HepG2 (cell line): ENCODE data around the gene BAHD1. TPM values are rescaled to one million over a fixed set of nuclear protein-coding genes. Genes with fewer than 3 reads are reported as not detected.

Source experiments
- ATAC-seq: fragments of 200-7000 bp; cut with Tn5 transposase; 3 replicates; pipeline ENCODE4 v1.9.1; 2020; ENCODE audit warnings: mild to moderate bottlenecking, moderate library complexity
- BruUV-seq: library from RNA; stranded (reverse); fragments of 400-500 nt; replicated peaks from 2 replicates; lab custom pipeline; 2021; lab: Mats Ljungman, UMichigan
- CTCF ChIA-PET: fragments of 300-600 bp; formaldehyde crosslinking; extraction: SDS; loops from one replicate; lab custom pipeline; 2021; ENCODE audit warnings: low total read pairs, inconsistent platforms, low intra/inter-chr PET ratio; lab: Yijun Ruan, JAX
- POLR2A ChIA-PET: fragments of 350-600 bp; sonication (Branson Sonifier 250); formaldehyde crosslinking; loops from one replicate; lab custom pipeline; 2020; ENCODE audit warnings: antibody characterized with exemption, inconsistent platforms; lab: Yijun Ruan, JAX
- DNase-seq: peaks from one replicate; pipeline ENCODE4 v3.0.0-alpha.2; 2015; ENCODE audit warnings: low spot score
- FAIRE-seq: peaks from 3 replicates; lab custom pipeline; 2011; peaks lifted over from hg19 to GRCh38; lab: Jason Lieb, UNC
- H2AFZ ChIP-seq: one replicate; pipeline ENCODE4 v1.6.1; 2011; ENCODE audit warnings: low read length, inconsistent platforms
- H3K27ac ChIP-seq: fragments of 300-600 bp; 3 replicates; pipeline ENCODE4 v1.8.0; 2011; ENCODE audit warnings: mixed run types, mild to moderate bottlenecking, mixed read lengths, low read length, inconsistent platforms; ENCODE audit not compliant: insufficient read depth; ENCODE audit errors: extremely low read length
- H3K27me3 ChIP-seq, 2 experiments: fragments of 200-600 bp in 1 of 2; 2 replicates in 1 of 2; 3 replicates in 1 of 2; pipeline versions ENCODE4 v1.6.0 to v1.8.0; 2011; ENCODE audit warnings: low read length in 2 of 2, mild to moderate bottlenecking in 2 of 2, moderate library complexity in 2 of 2, inconsistent platforms in 1 of 2; ENCODE audit not compliant: insufficient read depth in 2 of 2, control insufficient read depth in 1 of 2
- H3K36me3 ChIP-seq, 2 experiments: fragments of 200-600 bp in 1 of 2; replicated peaks in 1 of 2; 2 replicates in 1 of 2; 3 replicates in 1 of 2; pipeline versions ENCODE4 v1.5.1 to v1.8.0; 2011; ENCODE audit warnings: low read length in 2 of 2, inconsistent platforms in 1 of 2; ENCODE audit not compliant: insufficient read depth in 2 of 2, control insufficient read depth in 1 of 2
- H3K4me1 ChIP-seq: 2 replicates; pipeline ENCODE4 v1.5.1; 2012; ENCODE audit warnings: low read length, inconsistent platforms; ENCODE audit not compliant: insufficient read depth
- H3K4me2 ChIP-seq: 2 replicates; pipeline ENCODE4 v1.6.0; 2011; ENCODE audit warnings: low read depth, low read length, inconsistent platforms
- H3K4me3 ChIP-seq, 3 experiments: fragments of 200-600 bp in 1 of 3; sonication (generic), shearing (Covaris generic) in 1 of 3; replicated peaks in 1 of 3; 2 replicates each; pipeline ENCODE4 v1.5.1; 2011 to 2016; ENCODE audit warnings: low read length in 3 of 3, inconsistent platforms in 2 of 3, low read depth in 2 of 3, mild to moderate bottlenecking in 2 of 3, control low read depth in 1 of 3, mixed read lengths in 1 of 3; ENCODE audit not compliant: insufficient read depth in 1 of 3
- H3K79me2 ChIP-seq: one replicate; pipeline ENCODE4 v1.6.1; 2011; ENCODE audit warnings: low read length, inconsistent platforms; ENCODE audit not compliant: insufficient read depth
- H3K9ac ChIP-seq: 2 replicates; pipeline ENCODE4 v1.6.0; 2011; ENCODE audit warnings: mild to moderate bottlenecking, low read depth, low read length, inconsistent platforms; ENCODE audit not compliant: insufficient read depth
- H3K9me3 ChIP-seq: 2 replicates; pipeline ENCODE4 v1.5.1; 2012; ENCODE audit warnings: mild to moderate bottlenecking, low read length
- H4K20me1 ChIP-seq: 2 replicates; pipeline ENCODE4 v1.6.0; 2011; ENCODE audit warnings: inconsistent platforms, mild to moderate bottlenecking, low read length, moderate library complexity; ENCODE audit not compliant: insufficient read depth
- ATRX ChIP-seq: sonication (generic); formaldehyde crosslinking; IDR thresholded peaks from 2 replicates; pipeline ENCODE4 v1.4.0; 2020; ENCODE audit warnings: missing genetic modification reagents, borderline replicate concordance
- NCOA2 ChIP-seq: sonication (generic); formaldehyde crosslinking; IDR thresholded peaks from 2 replicates; pipeline ENCODE4 v1.8.0; 2022; ENCODE audit warnings: inconsistent platforms
- ZNF510 ChIP-seq: sonication (generic); formaldehyde crosslinking; IDR thresholded peaks from 2 replicates; pipeline ENCODE4 v1.4.0; 2020; ENCODE audit warnings: low read depth, mild to moderate bottlenecking, missing genetic modification reagents
- WGBS: methylation state at CpG from one replicate; pipeline ENCODE4 v1.1.6; 2017; ENCODE audit warnings: low lambda C conversion rate; 5-methylcytosine and 5-hydroxymethylcytosine counted together
- in situ Hi-C: cut with HindIII; loops from 2 replicates; pipeline ENCODE4 v1.10.0; 2017; ENCODE audit warnings: low pct_unique_long_range_greater_than_20kb; ENCODE audit not compliant: extremely low pct_ligation_motif_present
- intact Hi-C: fragments of 100-400 bp; cut with micrococcal nuclease; formaldehyde crosslinking; loops from one replicate; pipeline ENCODE4 v1.10.0; 2022; ENCODE audit not compliant: unreplicated experiment
- polyA plus RNA-seq, 8 experiments: library from polyadenylated mRNA; depleted of rRNA in 3 of 8; stranded (reverse) in 7 of 8; unstranded in 1 of 8; fragments of >200 nt; fragmentation: Illumina TruSeq in 4 of 8; extraction: Trizol in 4 of 8; gene quantifications; 2 replicates each; pipeline versions ENCODE4 v1.2.1 to v1.2.3, GENCODE V29; 2011 to 2016; ENCODE audit warnings: low read depth in 4 of 8, missing spikeins in 1 of 8, mixed read lengths in 1 of 8; ENCODE audit not compliant: insufficient read depth in 1 of 8
- total RNA-seq, 5 experiments: library from RNA; depleted of rRNA; stranded (reverse); fragments of >200 nt; fragmentation: Illumina TruSeq; extraction: Trizol; gene quantifications; 2 replicates each; pipeline ENCODE4 v1.2.3, GENCODE V29; 2016; ENCODE audit warnings: low read depth in 1 of 5
- TF ChIP-seq, protein P1 (sequence below): sonication (generic); formaldehyde crosslinking; IDR thresholded peaks from 2 replicates; pipeline ENCODE4 v1.8.1; 2023; ENCODE audit warnings: missing genetic modification reagents, inconsistent platforms, borderline replicate concordance
- TF ChIP-seq, protein P2 (sequence below): sonication (generic); formaldehyde crosslinking; IDR thresholded peaks from 2 replicates; pipeline ENCODE4 v1.4.0; 2020; ENCODE audit warnings: missing genetic modification reagents

BAHD1 gene
- total and polyA plus RNA-seq, 2 of the 13 experiments (the other 11 are each of a cell fraction or from before 2014, with no cell fraction given): 3.3 to 8.7 TPM

DNA sequence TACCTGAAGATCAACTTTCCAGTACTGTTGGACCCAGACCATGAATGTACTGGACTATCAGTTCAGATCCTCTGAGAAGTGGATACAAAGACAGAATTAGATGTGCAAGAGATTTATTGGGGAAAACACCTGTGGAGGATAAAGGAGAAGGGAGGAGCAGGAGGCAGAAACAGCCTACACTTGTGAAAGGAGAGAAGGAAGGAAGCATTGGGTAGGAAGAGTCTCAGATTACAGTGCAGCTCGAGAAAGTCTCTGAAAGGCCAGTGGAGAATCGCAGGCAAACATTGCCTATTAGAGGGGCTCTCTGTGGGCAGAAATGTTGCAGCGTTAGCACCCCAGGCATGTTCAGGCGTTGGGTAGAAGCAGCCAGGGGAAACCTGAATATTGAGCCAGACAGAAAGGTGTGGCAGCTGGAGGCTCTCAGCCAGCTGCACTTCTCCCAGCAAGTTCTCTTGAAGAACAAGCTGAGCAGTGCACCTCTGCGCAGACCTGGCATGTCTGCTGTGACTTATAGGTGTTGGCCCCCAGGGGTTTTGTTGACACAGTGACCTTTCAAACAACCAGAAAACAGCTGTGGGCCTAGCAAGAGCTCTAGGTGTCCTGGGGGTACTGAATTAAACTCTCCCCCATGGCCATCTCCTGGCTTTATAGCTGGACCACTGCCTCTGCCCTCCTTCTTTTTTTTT is 37.0 kb downstream of the BAHD1 start:
- no peak overlapping the region for H2AFZ ChIP-seq
- no TSS peak for BruUV-seq
- H3K9me3 ChIP-seq: no peaks in the 10 kb centered on the region
- H3K79me2 ChIP-seq: no peaks in the 10 kb centered on the region
- DNase-seq (no peak), ATAC-seq (no peak), FAIRE-seq (no peak)
- 0 out of 2 replicates have a peak, but pooled peaks cover 16% of the 10 kb centered on the region for H3K4me1 ChIP-seq
- in situ Hi-C loops: no loop called here
- peaks cover 1 to 28% of the 10 kb centered on the region in 2 experiments; a peak in 3 of 5 replicates for H3K27me3 ChIP-seq
- no peaks in the 10 kb centered on the region for H4K20me1 ChIP-seq
- H3K9ac ChIP-seq: no peak overlapping the region
- ChIA-PET POLR2A (no interaction called here), CTCF (no interaction called here)
- H3K36me3 ChIP-seq: no peaks in the 10 kb centered on the region
- no peak overlapping the region for H3K4me3 ChIP-seq
- WGBS: 1% methylated on average over 4 of the region's 5 CpGs
- intact Hi-C loops: no loop called here
- H3K27ac ChIP-seq: no peak overlapping the region
- no peak overlapping the region for H3K4me2 ChIP-seq
- no peak for TF ChIP-seq ZNF510 (CRISPR knock-in tag)
- TF ChIP-seq NCOA2 (CRISPR knock-in tag): no peak
- TF ChIP-seq, protein P1, sequence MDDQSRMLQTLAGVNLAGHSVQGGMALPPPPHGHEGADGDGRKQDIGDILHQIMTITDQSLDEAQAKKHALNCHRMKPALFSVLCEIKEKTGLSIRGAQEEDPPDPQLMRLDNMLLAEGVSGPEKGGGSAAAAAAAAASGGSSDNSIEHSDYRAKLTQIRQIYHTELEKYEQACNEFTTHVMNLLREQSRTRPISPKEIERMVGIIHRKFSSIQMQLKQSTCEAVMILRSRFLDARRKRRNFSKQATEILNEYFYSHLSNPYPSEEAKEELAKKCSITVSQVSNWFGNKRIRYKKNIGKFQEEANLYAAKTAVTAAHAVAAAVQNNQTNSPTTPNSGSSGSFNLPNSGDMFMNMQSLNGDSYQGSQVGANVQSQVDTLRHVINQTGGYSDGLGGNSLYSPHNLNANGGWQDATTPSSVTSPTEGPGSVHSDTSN (CRISPR knock-in tag): no peak
- TF ChIP-seq, protein P2, sequence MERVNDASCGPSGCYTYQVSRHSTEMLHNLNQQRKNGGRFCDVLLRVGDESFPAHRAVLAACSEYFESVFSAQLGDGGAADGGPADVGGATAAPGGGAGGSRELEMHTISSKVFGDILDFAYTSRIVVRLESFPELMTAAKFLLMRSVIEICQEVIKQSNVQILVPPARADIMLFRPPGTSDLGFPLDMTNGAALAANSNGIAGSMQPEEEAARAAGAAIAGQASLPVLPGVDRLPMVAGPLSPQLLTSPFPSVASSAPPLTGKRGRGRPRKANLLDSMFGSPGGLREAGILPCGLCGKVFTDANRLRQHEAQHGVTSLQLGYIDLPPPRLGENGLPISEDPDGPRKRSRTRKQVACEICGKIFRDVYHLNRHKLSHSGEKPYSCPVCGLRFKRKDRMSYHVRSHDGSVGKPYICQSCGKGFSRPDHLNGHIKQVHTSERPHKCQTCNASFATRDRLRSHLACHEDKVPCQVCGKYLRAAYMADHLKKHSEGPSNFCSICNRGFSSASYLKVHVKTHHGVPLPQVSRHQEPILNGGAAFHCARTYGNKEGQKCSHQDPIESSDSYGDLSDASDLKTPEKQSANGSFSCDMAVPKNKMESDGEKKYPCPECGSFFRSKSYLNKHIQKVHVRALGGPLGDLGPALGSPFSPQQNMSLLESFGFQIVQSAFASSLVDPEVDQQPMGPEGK (CRISPR knock-in tag): 0 out of 2 replicates have a peak, but pooled peaks have one; percentile 15
- no peak for TF ChIP-seq ATRX (CRISPR knock-in tag)
